ENCODE data around the gene RTF1.

DNA sequence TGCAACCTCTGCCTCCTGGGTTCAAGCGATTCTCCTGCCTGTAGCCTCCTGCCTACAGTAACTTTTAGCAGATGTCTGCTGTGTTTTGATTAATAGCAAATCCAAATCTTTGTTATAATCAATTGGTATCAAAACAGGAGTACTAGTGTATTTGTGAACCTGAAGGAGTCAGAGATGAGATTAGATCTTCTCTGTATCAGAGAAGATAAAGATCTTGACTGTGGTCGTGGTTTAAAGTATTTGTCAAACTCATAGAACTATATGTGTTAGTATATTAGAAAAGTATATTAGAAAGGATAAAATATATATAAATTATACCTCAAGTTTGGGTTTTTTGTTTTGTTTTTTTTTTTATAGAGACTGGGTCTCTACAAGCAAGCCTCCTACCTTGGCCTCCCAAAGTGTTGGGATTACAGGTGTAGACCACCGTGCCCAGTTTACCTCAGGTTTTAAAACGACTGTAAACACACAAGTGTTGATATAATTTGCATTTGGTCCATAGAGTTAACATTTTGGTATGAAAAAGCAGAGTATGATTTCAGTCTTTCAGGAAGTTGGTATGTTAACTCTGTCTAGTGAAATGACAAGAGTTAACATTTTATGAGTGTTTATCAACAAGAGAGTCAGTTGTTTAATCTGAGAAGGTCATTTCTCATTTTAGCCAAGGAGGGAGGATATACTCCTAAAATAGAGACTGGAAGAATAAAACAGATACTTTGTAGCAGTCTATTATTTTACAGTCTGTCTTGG, 18.3 kb downstream of the RTF1 start:
- TF ChIP-seq, protein P1, sequence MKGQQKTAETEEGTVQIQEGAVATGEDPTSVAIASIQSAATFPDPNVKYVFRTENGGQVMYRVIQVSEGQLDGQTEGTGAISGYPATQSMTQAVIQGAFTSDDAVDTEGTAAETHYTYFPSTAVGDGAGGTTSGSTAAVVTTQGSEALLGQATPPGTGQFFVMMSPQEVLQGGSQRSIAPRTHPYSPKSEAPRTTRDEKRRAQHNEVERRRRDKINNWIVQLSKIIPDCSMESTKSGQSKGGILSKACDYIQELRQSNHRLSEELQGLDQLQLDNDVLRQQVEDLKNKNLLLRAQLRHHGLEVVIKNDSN (IDR thresholded peaks at IDR 0.05; ENCODE audit: borderline replicate concordance, low read depth): no peak
- TF ChIP-seq, protein P2, sequence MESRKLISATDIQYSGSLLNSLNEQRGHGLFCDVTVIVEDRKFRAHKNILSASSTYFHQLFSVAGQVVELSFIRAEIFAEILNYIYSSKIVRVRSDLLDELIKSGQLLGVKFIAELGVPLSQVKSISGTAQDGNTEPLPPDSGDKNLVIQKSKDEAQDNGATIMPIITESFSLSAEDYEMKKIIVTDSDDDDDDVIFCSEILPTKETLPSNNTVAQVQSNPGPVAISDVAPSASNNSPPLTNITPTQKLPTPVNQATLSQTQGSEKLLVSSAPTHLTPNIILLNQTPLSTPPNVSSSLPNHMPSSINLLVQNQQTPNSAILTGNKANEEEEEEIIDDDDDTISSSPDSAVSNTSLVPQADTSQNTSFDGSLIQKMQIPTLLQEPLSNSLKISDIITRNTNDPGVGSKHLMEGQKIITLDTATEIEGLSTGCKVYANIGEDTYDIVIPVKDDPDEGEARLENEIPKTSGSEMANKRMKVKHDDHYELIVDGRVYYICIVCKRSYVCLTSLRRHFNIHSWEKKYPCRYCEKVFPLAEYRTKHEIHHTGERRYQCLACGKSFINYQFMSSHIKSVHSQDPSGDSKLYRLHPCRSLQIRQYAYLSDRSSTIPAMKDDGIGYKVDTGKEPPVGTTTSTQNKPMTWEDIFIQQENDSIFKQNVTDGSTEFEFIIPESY (IDR thresholded peaks at IDR 0.05; ENCODE audit: borderline replicate concordance, low read depth): no peak
